Erythroblast (primary cell): ENCODE measurements around the gene MMS19.
A peak's percentile ranks its signal among the peaks of the same experiment; 100 is the strongest.
"Not testable (repeated sequence)": the region's sequence is repeated elsewhere in the genome, so short reads cannot be mapped to it uniquely, and the experiment has no call there.

Experiments
- DNase-seq, 2 experiments: peaks; one replicate each; lab custom pipeline; 2025; lab: John Stamatoyannopoulos, UW
- GATA1 ChIP-seq: IDR thresholded peaks from 2 replicates; pipeline ENCODE4 v1.6.1; 2011; ENCODE audit warnings: low read depth, mild to moderate bottlenecking, control low read depth, low read length, moderate library complexity
- POLR2A ChIP-seq: IDR thresholded peaks from 2 replicates; pipeline ENCODE4 v1.6.1; 2011; ENCODE audit warnings: mild to moderate bottlenecking, low read length

The MMS19 gene

DNA sequence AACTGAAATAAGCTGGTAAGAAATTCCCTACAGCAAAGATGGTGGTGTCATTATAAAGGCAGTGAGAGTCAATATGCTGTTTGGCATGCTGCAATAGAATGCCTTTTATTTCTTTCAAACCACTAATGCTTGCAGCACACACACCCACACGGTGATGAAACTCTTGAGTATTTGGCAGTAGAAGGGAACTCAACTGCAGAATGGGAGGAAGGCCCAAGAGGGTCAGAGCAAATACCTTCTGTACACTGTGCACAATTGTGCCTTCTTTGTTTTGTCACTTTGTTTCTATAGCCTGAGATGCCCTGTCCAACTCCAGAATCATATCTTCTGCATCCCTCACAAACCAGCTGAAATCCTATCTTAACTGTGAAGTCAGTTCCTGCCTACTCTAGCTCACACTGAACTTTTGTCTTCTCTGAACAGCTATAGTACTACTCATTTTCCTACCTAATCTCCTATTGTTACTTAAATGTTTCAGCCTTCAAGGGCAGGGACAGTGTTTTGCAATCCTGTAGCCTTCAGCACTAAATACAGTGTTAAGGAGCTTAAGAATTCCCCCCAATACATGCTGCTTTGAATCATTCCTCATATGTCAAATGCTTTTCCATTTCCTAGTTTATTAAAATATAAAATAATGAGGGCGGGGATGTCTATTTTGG is 22.2 kb downstream of the MMS19 start:
- TF ChIP-seq GATA1 (no peak), POLR2A (no peak)

DNA sequence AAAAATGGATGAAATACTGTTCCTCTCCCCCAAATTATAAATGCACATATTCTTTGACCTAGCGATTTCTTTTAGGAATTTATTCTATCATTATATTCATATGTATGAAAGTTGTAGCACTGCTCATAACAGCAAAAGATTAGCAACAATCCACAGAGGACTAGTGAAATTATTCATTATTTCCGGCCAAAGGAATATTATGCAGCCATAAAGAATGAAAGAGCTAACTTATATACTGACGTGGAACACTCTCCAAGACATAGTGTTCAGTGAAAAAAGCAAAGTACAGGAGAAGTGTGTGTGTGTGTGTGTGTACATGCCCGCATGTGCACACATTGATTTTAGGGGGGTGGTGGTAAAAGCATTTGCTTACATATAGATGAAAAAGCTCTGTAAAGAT is 23.3 kb downstream of the MMS19 start:
- TF ChIP-seq POLR2A (no peak), GATA1 (no peak)
- DNase-seq, result no peak

More for the DNA sequence above, 22.2 kb downstream of the MMS19 start:
- DNase-seq, result no peak

DNA sequence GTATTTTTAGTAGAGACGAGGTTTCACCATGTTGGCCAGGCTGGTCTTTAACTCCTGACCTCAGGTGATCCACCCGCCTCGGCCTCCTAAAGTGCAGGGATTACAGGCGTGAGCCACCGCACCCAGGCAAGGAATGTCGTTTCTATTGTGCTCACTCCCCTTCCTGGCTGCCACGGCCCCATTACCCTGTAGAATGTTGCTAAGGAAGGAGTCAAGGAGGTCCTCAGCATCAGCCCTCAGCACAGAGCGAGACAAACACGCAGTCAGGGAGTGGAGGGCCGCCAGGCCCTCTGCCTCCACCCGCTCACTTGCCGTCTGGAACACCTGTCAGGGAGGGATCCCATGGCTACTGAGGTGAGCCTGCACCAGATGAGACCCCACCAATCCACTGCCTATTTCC is 29.4 kb downstream of the MMS19 start:
- DNase-seq, result not testable (repeated sequence)

DNA sequence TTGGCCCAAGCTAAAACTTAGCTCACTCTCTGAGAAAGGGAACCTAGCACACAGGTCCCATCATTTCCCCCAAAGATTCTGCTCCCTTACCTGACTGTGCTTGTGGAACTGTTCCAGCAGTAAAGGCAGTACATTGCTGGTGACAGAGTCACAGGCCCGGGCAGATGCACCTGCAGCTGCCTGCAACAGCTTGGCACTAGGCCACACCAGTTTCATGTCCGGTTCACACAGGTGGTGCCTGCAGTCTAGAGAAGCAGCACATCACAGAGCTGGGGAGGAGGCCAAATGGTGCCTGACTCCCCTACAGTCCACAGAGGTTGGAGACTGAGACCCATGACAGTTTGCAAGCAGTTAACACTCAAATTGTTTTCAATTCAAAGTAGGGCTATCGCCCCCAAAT is 30.1 kb downstream of the MMS19 start:
- DNase-seq, result no peak
- no peak for TF ChIP-seq POLR2A
- no peak for TF ChIP-seq GATA1

DNA sequence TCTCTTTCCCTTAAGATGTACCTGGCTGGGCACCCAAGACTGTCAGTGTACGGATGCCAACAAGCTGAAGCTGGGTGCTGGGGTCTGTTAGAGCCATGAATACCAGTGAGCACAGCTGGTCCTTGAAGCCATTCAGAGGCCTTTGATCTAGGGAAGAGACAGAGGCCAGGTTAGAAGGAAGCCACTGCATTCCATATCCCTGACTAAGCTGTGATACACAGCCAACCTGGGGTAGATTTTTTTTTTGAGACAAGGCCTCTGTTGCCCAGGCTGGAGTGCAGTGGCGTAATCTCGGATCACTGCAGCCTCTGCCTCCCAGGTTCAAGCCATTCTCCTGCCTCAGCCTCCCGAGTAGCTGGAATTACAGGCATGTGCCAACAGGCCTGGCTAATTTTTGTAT is 31.5 kb downstream of the MMS19 start:
- DNase-seq, result no peak
- TF ChIP-seq POLR2A (no peak), GATA1 (no peak)

DNA sequence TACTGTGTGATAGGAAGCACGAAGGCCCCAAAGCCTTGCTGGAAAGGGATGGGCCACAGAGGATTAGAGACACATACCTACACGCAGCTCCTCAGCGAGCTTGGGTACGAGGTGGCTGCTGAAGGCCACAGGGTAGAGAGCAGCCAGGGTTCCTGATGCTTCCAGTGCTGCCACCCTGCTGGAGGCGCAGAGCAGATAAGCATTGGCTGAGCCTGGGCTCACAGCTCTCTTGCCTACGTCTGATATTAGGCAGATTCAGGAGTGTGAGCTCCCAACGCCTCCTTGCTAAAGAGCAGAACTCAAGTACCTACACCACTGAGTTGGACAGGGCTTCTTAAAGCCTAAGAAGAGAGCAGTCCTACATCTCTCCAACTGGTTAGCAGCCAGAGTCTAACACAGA is 32.2 kb downstream of the MMS19 start:
- TF ChIP-seq POLR2A (no peak), GATA1 (no peak)
- DNase-seq, result no peak

DNA sequence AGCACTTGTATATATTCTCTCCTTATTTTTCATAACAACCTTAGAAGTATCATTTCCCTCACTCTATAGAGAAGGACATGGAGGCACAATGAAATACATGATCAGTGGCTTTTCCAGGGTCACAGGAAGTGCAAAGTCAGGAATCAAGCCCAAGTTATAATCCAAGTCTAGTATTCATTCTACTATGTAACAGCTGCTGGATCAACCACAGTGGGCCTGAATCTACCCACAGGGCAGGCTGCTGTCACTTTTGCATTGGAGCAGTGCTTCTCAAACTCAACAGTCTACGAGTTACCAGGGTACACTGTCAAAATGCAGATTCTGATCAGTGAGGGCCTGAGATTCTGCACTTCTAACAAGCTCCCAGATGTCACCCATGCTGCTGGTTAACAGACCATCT is 34.0 kb downstream of the MMS19 start:
- DNase-seq, result no peak
- TF ChIP-seq GATA1, result no peak
- TF ChIP-seq POLR2A, result no peak

DNA sequence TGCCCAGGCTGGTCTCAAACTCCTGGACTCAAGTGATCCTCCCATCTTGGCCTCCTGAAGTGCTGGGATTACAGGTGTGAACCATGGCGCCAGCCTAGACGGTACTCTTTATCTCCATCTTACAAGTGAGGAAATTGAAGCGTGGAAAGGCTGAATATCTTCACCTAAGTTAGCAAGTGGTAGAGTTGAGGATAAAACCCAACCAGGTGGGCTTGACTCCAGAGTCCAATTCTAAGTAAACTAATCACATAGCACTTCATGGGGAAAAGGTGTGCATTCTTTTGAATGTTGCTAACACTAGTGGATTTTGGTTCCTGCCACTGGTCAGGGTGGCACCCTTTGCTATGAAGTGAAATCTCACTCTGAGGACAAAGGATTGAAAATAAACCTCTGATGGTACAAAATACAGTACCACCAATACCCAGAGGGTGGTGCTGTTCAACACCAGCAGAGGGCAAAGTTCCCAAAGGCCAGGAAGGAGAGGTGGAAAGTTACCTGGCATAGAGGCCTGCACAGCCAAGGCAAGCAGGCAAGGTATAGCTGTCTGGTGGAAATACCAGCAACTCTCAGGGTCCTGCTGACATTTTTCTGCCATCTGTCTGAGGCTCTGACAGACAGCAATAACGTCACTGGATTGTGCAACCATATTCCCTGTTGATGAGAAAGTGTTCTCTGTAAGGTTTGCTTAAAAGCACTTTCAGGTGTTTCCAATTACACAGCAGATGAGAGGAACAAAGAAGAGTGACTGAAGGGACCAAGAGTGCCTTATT is 34.7 kb downstream of the MMS19 start:
- DNase-seq, result peak; percentile 37 to 68
- TF ChIP-seq GATA1, result no peak
- TF ChIP-seq POLR2A, result no peak

DNA sequence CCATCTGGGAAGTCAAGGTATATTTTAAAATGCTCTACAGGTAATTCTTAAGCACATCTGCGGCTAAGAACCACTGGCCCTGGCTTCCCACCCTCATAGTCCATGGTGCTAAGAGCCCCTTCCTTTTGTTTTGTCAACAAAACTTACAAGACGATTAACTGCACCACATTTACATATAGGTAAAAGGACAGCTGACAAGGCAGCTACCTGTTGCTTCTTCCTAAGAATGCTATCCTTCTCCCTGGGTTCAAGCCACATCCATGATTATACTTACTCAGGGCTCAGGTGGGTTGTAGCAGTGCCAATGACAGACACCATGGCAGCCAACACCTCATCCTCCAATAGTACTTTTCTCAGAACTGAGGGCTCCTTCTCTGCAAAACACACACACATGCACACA is 35.9 kb downstream of the MMS19 start:
- TF ChIP-seq GATA1 (no peak), POLR2A (no peak)
- DNase-seq, result no peak

DNA sequence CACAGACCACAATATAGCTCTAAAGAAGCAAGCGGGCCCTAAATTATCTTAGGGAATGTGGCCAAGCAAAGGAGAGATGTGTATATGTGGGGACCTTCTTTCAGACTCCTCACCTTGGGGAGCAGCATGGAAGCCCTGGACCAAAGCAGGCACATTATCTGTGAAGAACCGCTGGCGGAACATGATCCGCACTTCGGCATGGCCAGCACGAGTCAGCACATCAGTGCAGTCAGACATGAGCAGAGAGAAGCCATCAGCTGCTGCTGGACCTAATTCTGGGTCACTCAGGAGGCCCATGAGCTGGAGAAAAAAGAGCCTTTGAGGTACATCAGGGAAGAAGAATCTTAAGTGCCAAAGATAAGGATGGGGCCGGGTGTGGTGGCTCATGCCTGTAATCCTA is 38.3 kb downstream of the MMS19 start:
- no peak for DNase-seq
- TF ChIP-seq GATA1, result no peak
- no peak for TF ChIP-seq POLR2A

DNA sequence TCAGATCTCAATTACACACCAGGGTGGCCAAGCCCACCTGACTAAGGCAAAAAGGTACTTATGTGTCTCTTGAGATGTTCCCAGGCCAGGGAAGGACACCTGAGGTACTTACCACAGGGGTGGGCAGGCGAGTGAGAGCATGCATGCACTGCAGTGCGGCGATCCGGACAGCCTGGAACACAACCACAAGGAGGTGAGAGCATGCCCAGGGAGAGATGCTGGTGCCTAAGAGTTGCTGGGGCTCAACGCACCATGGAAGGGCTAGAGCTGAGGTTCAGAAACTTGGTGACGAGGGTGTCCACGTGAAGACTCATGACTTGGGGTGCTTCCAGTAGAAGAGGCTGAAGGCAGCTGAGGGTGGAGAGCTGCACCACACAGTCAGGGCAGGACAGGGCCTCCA is 39.1 kb downstream of the MMS19 start:
- DNase-seq, result no peak
- TF ChIP-seq POLR2A, result no peak
- TF ChIP-seq GATA1, result no peak

DNA sequence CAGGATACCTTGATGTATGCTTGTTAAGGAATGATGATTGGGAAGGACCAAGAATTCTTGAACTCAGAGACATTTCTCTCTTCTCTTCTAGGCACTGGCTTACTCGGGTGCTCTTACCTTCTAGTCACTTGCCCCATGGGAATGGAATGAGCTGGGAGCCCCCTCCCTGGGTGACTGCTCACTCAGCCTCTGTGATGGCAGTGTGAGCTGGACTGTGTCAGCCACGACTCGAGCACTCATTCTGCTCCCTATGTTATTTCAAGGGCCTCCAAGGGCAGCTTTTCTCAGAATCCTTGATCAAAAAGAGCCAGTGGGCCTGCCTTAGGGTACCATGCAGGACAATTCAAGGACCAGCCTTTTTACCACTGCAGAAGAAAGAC is 41.5 kb downstream of the MMS19 start:
- TF ChIP-seq POLR2A, result no peak
- no peak for TF ChIP-seq GATA1

DNA sequence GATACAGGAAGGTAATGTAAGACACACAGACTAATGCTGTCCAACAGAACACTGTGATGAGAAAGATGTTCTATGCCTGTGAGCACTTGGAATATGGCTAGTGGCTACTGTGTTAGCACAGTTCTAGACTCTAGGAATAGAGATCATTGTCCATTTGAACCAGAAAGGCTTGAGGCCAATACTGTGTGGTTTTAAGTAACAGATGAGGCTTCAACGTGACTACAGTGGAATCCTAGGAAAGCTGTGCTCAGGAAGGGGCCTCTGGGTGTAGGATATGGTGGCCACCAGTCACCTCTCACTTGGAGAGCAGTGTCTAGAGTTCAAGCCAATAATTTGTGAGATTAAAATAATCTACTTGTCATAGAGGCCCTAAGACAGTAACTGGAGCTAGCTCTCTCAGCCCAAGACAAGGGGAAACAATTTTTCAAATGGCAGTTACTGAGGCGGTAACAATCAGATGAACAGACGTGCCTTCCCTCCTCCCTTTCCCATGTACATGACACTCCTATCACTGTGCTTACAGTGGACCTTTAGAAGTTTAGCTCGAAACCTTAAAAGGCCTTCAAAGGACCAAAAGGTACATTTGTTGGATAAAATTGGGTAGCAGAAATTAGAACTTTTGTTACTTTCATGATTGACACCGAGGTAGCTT is 42.1 kb downstream of the MMS19 start:
- DNase-seq, result no peak
- TF ChIP-seq POLR2A, result no peak
- TF ChIP-seq GATA1, result no peak

More for the DNA sequence above, 41.5 kb downstream of the MMS19 start:
- DNase-seq, result no peak

DNA sequence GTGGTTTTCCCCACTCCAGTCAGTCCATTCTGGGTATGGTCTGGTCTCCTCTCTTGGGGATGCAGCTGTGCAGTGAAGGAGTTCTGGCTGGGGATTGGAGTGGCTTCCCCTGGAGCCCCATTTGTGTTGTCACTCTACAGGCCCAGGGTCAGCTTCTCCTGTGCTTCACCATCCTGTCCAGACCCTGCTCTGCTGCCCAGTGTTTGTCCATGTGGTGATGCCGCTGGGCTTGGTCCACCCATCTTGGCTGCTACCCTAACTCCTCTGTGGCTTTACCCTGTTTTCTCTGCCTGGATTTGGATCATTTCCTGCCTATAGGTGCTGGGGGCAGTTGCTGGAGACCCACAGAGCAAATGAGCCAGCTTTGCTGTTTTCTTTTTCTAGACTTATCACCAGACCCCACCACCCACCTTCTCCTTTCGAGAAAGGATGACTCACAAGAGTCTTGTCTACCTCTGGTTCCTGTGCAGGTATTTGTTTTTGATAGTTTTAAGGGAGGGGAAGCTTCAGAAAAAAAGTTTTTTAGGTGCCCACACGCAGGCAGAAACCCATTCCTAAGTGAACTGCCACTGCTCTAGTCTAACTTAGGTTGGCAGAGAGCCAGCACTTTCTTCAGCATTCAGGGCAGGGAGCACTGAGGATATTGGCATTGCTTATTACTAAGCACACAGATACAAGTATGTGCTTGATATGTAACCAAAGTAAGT is 43.7 kb downstream of the MMS19 start:
- TF ChIP-seq GATA1 (no peak), POLR2A (no peak)
- DNase-seq, result peak; percentile 17 to 50

DNA sequence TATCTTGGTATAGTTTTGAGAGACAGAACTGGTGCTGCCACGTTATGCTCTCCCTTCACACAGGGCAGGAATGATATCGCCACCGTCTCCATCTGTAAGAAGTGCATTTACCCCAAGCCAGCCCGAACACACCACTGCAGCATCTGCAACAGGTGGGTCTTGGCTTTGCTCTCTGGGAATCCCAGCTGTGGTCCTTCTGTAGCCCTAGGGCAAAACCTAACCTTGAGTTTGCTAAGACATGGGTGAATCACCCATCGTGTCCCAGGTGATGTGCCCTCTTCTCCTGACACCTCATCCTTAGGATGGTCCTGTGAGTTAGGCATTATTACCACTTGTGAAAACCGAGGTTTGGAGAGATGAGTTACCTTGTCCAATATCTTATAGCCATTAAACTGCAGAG is 45.9 kb downstream of the MMS19 start:
- no peak for DNase-seq
- TF ChIP-seq POLR2A, result no peak

DNA sequence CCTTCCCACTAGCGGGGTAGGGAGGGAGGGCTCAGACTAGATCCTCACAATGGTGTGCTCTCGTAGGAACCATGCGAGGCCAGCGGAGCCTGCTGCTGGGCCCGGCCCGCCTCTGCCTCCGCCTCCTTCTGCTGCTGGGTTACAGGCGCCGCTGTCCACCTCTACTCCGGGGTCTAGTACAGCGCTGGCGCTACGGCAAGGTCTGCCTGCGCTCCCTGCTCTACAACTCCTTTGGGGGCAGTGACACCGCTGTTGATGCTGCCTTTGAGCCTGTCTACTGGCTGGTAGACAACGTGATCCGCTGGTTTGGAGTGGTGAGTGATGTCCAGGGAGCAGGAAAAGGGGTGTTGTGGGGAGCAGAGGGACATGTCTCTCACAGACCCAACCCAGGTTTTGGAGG is 46.6 kb downstream of the MMS19 start:
- TF ChIP-seq POLR2A (no peak), GATA1 (no peak)
- no peak for DNase-seq
